Erythroblast (primary cell): ENCODE data around the gene ENPP5.

ENCODE experiments used
- GATA1 ChIP-seq: IDR thresholded peaks from 2 replicates; pipeline ENCODE4 v1.6.1; 2011; ENCODE audit warnings: low read depth, mild to moderate bottlenecking, control low read depth, low read length, moderate library complexity
- POLR2A ChIP-seq: IDR thresholded peaks from 2 replicates; pipeline ENCODE4 v1.6.1; 2011; ENCODE audit warnings: mild to moderate bottlenecking, low read length

DNA sequence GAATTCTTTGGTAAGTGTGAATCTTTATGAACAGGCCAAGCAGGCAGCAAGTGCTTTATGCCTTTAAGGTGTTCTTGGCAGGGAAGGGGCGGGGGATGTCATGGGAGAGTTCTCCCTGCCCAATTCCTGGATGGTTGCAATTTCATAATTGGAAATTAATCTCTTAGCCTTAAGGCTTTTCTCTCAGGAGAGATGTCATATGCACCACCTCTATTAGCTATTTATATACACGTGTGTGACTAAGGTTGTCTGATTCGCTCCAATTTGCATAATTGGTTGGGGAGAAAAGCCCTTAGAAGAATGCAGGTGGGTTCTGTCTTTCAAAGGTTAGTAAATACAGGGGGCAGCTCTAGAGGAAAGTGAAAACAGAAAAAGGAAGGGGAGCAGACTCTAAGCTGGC, 5.2 kb upstream of the ENPP5 start:
- no peak for TF ChIP-seq POLR2A
- no peak for TF ChIP-seq GATA1
